GM21717 (cell line): ENCODE results near the gene PSMA7.
A peak's percentile ranks its signal among the peaks of the same experiment; 100 is the strongest.
"Not testable (repeated sequence)": the region's sequence is repeated elsewhere in the genome, so short reads cannot be mapped to it uniquely, and the experiment has no call there.

ENCODE experiments used
- ATAC-seq: cut with Tn5 transposase; IDR thresholded peaks from one replicate; pipeline ENCODE4 v1.9.1; 2021; ENCODE audit warnings: mild to moderate bottlenecking, moderate library complexity; ENCODE audit not compliant: unreplicated experiment

PSMA7 gene

DNA sequence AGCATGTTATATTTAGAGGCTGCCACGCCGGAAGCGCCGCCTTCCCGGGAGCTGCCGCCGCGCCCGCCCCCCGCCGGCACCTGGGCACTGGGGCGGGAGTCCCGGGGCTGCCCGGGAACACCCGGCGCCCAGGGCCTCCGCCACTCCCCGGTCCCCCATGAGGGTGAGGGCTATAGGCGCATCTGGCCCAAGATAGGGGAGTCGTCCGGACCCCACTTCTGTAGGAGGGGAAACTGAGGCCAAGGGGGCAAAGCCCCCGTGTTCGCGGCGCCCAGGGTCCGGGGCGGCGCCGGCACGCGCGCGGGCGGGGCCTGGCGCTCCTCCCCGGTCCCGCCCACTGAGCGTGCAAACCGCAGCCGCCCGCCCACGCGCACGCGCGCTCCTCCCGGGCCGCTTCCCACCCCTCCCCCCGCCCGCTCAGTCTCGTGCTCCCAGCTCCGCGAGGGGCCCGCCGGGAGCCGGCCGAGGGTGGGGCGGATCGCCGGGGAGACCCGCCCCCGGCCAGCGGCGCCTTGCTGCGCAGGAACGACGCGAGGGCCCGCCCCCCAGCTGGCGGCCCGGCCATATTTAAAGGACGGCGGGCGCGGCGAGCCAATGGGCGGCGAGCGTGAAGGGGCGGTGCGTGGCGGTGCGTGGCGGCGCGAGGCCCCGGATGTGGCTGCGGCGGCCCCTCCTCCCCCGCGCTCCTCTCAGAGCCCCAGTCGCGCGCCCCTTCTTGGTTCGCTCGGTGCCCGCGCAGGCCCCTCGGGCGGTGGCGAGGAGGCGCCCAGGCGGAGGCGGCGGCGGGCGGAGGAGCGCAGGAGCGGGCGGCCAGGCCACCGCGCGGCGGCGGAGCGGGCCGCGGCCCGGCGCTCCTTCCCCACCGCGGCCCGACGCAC lies 21.2 kb downstream of the PSMA7 start, which contains the start of gene LSM14B:
LSM14B (plus strand) TSS at position 700 of the 878 bp plus-strand sequence. CDS start 192 bp downstream, outside the sequence.
- peak; percentile 67 for ATAC-seq

- ATAC-seq = peak; percentile 15
Measured at GRCh38 chr20:62120990-62121775, 22.0 kb downstream of the PSMA7 start.

GRCh38 chr20:62120365-62120762 lies 22.8 kb downstream of the PSMA7 start:
- ATAC-seq = no peak

GRCh38 chr20:62119591-62120364 lies 23.4 kb downstream of the PSMA7 start:
- ATAC-seq = no peak

DNA sequence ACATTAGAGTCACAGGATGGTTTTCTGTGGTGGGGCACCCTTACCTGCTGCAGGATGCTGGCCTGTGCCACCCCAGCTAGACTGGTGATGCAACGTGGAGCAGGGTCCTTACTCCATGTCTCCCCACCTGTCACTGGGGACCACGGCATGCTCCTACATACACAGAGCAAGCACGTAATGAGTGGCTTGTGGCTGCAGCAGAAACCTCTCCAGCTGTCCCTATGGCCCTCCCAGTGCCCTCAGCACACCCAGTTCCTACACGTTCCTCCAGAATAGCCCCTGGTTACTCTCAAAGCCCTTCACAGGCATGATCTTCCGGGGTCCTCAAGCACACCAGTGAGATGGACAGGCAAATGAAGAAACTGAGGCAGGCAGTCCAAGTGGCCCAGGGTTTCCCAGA lies 24.1 kb downstream of the PSMA7 start:
- no peak for ATAC-seq

DNA sequence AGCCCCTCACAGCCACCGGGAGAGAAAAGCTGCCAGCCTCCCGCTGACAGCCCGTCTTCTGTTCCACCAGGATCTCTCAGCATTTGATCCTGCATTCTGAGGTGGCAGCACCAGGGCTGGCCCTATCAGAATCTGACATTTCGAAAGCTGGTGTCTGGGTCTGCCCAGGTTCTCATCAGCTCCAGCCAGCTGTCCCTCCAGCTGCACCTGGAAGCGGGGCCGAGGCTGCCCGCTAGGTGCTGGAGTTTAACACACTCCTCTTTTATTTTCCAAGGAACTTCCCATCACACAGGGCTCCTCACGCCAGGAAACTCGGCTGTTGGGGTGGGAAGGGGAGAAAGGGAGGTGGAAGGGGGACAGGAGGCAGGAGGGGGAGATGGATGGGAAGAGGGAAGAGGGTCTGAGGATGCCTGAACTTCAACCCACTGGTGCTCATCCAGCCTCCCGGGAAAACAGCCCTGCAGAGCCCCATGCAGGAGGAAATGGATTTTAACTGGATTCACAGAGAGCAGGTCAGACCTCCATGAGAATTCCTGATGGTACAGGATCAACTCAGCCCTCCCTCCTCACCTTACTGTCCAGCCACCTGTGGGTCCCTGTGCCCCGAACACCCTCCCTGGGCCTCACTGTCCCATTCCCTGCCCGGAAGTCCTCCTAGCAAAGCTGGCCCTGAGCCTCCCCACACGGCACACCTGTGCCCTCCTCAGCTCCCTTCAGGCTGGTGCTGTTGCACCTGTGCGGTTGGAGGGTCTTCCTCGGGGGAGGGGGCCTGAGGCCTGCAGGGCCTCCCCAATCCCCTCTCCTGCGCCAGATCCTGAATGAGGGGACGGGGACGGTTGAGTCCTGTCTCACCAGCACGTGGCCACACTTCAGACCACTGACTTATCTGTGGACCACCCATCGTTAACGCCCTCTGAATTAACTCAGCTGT lies 24.8 kb downstream of the PSMA7 start:
- no peak for ATAC-seq

DNA sequence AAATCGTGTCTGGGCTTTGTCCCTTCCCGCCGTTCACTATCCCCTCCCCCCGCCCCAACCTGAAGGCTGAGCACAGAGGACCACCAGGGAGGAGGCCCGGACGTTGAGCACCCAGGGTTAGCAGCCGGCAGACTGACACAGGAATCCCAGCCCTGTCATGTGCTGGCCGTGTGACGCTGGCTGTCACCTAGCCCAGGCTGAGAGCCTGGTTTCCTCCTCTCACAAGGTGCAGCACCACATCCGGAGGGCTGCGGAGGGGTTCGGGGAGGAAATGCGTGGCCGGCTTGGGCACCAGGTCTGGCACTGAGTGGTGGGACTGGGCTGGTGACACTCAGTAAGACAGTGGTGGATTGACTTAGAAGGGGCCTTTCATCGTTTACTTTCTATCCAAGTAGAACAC lies 25.5 kb downstream of the PSMA7 start:
- no peak for ATAC-seq

GRCh38 chr20:62117362-62117646 lies 25.9 kb downstream of the PSMA7 start:
- ATAC-seq = no peak

GRCh38 chr20:62116558-62117361 lies 26.4 kb downstream of the PSMA7 start:
- no peak for ATAC-seq

DNA sequence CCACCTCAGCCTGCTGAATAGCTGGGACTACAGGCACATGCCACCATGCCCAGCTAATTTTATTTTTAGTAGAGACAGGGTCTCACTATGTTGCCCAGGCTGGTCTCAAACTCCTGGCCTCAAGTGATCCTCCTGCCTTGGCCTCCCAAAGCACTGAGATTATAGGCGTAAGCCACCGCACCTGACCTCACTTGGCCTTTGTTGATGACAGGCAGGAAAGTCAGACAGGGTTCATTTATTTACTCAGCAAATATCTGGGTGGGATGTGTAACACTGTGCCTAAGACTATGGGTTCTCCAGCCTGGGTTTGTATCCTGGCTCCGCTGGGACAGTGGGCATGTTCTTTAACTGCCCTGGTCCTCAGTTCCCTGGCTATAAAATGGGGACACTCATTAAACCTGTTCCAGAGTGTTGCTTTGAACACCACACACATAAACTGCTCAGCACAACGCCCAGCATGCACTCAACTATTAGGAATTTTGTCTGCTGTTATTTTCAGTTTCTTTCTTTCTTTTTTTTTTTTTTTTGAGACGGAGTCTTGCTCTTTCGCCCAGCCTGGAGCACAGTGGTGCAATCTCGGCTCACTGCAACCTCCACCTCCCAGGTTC lies 27.3 kb downstream of the PSMA7 start:
- ATAC-seq = not testable (repeated sequence)

GRCh38 chr20:62114894-62115293 lies 28.3 kb downstream of the PSMA7 start:
- no peak for ATAC-seq

DNA sequence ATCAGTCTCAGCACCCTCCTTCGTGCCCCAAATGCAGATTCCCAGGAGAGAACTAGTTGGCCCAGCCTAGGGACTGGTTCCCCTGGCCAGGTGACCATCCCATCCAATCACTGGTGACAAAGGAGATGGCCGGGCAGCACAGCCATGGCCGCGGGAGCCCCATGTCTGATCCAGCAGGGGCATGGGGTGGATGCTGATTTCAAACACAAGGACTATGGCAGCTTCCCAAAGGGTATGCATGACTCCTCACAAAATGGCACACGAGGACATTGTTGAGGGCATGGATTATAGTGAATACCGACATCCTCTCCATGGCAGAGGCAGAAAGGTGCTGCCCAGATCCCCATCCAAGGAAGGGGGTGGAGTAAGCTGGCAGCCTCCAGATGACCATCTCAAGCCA lies 30.8 kb downstream of the PSMA7 start:
- no peak for ATAC-seq

- ATAC-seq = no peak
Measured at GRCh38 chr20:62111148-62111547, 32.0 kb downstream of the PSMA7 start.

- ATAC-seq = no peak
Measured at GRCh38 chr20:62105592-62105991, 37.6 kb downstream of the PSMA7 start.

DNA sequence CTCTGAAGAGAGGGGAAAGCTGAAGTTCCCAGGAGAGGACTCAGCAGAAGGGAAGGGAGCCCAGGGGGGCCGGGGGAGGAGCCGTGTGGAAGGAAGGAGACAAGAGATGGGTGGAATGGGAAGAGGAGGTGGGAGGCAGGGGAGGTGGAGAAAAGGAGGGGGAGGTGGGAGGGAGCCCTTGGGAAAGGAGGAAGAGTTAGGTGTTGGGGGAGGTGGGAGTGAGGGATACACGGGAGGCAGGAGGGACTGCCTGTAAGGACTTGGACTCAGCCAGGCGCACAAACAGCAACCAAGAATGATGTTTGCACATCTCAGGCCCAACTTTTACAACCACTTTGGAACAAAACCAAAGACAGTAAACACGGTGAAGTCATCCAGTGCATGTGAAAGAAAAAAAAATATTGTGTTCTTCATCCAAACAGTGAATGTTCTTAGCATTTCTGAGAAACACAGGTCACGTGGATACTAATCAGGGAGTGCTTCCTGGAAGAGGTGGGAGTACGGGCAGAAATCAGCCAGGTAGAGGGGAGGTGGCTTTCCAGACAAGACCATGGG lies 38.3 kb downstream of the PSMA7 start:
- ATAC-seq = no peak

GRCh38 chr20:62104234-62104789 lies 38.9 kb downstream of the PSMA7 start:
- no peak for ATAC-seq

DNA sequence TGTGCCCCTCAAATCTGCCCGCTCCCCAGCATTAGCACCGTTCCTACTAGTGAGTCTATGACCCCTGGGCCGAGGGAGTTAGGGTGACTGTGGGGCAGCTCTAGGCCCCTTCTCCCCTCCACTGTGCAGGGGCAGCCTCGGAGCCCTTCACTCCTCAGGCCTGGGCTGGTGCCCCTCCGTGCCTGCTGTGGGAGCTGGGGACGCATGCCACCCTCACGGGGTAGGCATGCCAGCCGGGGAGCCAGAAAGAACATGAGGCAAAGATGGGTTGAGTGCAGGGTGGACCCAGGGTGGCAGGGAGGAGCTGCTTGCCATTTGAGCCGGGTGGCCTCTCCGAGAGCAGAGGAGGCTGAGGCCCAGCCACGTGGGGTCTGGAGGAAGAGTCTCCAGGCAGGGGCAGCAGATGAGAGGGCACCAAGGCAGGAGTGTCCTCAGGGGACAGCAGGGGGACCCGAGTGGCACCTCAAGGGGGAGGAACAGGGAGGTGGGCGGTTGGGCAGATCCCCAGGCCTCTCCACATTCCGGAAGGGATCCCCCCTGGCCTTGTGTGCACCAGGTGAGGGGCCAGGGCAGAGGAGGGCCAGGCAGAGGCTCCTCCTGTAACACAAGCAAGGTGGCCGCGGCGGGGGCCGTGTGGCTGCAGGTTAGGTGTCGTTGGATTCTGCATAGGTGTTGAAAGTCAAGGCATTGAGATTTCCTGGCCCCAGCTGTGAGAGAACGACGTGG lies 39.5 kb downstream of the PSMA7 start:
- ATAC-seq = no peak

- ATAC-seq = no peak
Measured at GRCh38 chr20:62101078-62101477, 42.1 kb downstream of the PSMA7 start.
